AML-193 (cell line): ENCODE measurements around the gene GPD1L.
"Not testable (repeated sequence)": the region's sequence is repeated elsewhere in the genome, so short reads cannot be mapped to it uniquely, and the experiment has no call there.

ENCODE experiments used
- DNase-seq, 2 experiments: peaks; one replicate each; lab custom pipeline; 2025; lab: John Stamatoyannopoulos, UW

The GPD1L gene

GRCh38 chr3:32105291-32106131 lies 909 bp upstream of the GPD1L start:
- DNase-seq, result no peak

DNA sequence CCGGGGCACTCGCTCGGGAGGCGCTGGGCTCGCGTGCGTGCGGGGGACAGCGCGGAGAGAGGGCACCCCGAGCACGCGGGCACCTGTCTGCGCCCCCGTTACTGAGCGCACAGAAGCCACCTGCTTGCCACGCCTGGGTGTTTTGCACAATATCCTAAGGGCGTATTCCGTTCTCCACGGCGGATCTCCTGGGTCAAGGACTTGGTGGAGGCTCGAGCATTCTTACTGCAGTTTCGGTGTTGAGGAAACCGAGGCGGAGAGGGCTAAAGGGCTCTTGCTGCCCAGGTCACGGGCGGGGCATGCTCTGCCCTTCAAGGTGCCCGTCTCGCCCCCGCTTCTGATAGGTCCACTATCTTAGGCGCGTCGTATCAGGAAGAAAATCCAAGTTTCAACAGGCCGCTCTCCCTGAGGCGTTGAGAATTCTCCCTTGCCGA lies 526 bp downstream of the GPD1L start:
- no peak for DNase-seq

GRCh38 chr3:32108224-32108623 lies 1.8 kb downstream of the GPD1L start:
- DNase-seq, result not testable (repeated sequence)

DNA sequence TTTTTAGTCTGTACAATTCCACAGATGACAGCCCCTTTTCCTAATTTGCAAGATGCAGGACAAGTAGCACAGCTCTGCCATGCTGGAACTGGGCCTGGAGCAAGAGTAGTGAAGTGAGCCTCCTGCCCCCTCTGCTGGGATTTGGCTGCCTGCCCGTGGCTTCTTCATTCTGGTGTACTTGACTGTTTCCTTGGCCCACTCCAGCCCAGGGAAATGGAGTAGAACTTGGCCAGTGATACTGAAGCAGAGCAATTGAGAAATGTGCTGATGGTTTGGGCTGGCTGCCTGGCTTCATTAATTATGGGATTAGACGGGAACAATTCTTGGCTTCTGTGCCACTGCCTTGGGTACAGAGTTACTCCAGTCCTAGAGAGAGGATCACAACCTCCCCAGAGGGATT lies 2.8 kb downstream of the GPD1L start:
- no peak for DNase-seq

DNA sequence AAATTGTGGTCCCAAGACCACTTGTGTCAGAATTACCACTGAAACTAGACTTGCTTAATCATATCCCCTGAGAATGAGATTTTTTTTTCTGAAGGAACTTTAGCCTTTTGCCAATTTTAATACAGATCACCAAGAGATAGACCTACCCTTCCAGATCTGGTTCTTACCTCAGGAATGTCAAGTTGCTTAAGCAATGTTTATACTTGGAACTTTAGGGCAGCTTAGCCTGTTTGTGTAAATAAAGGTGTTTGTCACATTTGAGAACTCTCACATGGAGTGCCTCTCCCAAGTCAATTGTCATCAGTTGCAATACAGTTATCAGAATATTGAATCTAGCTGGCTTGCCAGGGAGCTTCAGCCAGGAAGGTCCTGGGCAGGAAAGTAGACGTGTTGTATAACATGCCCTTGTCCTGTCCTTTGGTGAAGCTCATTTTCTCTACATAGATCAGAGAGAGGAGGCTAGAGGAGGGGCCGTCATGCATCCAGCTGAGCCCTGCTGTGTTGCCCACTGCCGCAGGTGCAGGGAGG lies 3.9 kb downstream of the GPD1L start:
- DNase-seq, result no peak

- no peak for DNase-seq
These were observed 5.1 kb downstream of the GPD1L start for GRCh38 chr3:32111560-32111959.

- DNase-seq, result no peak
These were observed 7.1 kb downstream of the GPD1L start for GRCh38 chr3:32113566-32113965.

GRCh38 chr3:32113981-32114545 lies 7.6 kb downstream of the GPD1L start:
- DNase-seq, result no peak

GRCh38 chr3:32114546-32115386 lies 8.3 kb downstream of the GPD1L start:
- DNase-seq, result not testable (repeated sequence)

DNA sequence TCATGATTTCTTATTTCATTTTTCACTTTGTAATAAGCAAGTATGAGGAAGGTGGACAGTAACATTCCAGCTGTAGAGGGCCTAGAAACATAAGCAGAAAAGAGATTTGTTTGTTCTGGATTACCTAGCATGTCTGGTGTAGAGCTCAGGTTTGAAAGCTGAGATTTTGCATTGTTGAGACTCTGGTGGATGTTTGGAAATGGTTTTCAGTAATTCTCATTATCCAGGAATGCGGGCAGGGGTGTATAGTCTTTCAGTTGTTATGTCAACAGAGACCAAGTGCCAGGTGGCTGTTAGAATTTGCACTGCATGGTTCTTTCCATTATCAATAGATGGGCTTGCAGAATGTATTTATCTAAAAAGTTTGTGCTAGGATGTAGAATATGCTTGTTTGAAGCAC lies 10.9 kb downstream of the GPD1L start:
- DNase-seq, result no peak

DNA sequence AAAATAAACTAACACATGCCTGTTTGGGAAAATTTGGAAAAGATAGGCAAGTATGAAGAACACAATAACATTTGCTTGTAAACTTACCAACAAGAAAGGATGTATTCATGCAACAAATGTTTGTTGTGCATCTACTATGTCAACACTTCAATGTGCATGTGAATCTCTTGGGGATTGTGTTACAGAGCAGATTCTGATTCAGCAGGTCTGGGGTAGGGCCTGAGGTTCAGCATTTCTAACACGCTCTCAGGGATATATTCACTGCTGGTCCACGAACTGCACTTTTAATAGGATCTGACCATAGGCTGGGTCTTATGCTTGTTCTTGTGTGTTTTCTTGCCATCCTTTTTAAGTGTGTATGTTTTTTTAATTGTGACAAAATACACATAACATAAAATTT lies 11.8 kb downstream of the GPD1L start:
- DNase-seq, result no peak

DNA sequence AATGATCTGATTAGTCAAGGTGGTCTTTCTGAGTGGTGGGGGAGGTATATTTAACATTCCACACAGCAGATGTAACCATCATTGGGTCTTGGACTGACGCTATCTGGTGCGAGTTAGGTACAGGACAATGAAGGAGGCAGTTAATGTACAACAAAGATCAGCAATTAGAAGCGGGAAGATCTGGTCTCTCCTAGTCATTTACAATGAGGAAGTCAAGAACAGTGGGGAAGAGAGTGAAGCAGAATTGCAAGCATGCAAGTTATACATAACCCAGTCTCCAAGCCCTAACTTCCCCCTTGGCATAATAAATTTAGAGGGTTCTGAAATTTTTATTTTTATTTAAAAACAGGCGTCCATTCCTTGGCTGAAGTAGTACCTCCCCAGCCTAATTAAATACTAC lies 14.1 kb downstream of the GPD1L start:
- DNase-seq, result peak in 1 of 2 experiments; percentile 9

DNA sequence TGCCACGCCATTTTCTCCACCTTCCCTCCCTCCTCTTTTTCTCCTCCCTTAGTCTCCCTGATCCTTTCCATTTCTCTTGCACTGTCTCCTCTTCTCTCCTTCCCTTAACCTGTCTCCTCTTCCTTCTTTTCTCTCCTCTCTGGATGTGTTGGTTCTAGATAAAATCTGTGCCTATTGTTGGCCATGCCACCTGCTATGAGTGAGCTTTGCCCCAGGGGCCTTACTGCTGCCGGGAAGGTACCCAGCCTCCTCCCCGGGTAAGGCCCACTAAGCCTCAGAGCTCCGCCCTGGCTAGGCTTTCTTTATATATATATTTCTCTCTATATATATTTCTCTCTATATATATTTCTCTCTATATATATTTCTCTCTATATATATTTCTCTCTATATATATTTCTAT lies 14.7 kb downstream of the GPD1L start:
- no peak for DNase-seq

DNA sequence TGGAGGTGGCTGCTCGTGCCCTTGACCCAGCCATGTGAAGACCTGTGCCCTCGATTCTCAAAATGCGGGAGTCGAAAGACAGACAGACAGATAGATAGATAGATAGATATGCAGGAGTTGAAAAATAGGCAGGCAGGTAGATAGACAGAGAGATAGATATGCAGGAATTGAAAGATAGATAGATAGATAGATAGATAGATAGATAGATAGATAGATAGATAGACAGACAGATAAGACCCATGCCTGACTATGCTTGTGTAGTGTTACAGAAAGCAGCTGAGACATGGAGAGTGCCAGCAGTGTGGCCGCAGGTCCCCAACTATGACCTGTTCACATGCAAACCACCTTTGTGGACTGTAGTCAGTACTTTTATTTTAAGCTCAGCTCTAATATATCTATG lies 17.2 kb downstream of the GPD1L start:
- no peak for DNase-seq

GRCh38 chr3:32125012-32125411 lies 18.6 kb downstream of the GPD1L start:
- no peak for DNase-seq

GRCh38 chr3:32126305-32127015 lies 20.0 kb downstream of the GPD1L start:
- no peak for DNase-seq

DNA sequence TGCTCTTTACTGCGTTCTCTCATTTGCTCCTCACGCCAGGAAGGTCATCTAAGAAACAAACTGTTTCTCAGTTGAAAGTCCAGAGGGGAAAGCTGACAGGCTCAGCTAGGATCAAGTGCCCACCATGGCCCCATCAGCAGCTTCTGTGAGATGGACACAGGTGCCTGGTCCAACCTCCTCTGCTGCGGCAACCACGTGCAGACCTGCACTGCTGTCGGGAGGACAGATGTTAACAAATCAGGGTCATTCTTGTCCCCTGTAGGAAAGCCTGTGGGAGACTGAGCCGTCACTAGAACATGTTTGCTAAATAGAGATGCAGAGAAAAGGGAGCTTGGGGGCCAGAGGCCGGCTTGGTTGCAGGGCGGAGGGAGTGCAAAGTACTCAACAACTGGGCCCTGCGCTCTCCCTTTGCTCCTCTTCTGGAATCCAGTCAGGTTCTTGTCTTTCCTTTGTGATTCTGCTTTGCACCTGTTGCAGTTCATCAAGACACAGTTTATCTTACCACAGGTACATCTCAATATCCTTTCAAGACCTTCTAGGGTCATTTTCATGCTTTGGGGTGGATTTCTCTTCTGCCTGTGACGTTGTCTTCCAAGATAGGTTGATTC lies 20.9 kb downstream of the GPD1L start:
- no peak for DNase-seq

DNA sequence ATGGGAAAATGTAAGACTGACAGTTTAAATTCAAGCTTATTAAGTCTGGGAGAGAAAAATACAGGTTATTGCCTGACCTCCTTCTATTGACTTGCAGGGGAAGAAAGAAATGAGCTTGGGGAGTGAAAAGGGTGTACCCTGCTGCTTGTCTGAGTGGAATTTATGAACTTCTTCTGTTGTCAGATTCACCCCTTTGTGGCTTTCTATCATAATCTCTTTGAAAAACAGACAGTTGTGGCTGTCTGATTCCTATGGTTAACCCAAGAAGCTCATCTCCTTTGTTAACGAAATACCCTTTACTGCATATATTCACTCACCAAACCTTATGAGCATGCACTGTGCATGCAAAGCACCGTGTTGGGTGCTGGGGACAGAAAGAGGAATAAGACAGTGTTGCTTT lies 22.5 kb downstream of the GPD1L start:
- no peak for DNase-seq

DNA sequence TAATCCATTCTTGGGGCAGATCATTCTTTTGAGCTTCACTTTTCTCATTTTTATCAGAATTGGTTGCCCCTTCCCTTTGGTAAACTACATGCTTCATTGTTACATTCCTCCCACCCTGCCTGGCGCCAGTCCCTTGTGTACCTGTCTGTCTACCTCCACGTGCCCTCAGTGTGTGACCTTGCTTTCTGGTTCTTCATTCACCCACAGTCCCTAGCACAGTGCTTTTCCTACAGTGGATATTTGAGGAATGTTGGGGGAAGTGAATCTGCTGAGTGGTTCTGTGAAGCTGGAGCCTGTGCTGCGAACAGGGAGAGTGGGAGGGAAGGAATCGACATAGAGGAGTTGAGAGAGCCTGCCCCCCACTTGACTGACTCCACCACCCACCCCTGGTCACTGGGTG lies 23.4 kb downstream of the GPD1L start:
- no peak for DNase-seq

DNA sequence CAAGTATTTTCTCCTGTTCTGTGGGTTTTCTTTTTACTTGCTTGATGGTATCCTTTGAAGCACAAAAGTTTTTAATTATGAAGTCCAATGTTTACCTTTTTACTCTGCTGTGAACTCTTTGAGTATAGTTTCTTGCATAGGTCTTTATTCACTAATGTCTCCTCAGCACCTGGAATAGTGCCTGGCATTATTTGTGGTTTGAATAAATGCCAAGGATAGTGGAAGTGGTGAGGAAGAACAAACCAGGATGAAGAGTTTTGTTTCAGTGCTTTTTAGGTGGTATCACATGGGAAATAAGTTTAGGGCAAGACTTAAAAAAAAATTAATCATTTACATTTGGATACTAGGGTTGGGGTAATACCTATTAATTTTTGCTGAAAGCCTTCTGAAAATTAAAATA lies 25.7 kb downstream of the GPD1L start:
- DNase-seq, result no peak

- DNase-seq, result no peak
These were observed 26.3 kb downstream of the GPD1L start for GRCh38 chr3:32132706-32133105.

- DNase-seq, result no peak
These were observed 30.3 kb downstream of the GPD1L start for GRCh38 chr3:32136703-32137102.
